GM19193 (cell line): ENCODE data around the gene PAPPA2.

Experiments used
- POLR2A ChIP-seq: IDR thresholded peaks from 4 replicates; pipeline ENCODE4 v1.6.1; 2011; ENCODE audit not compliant: insufficient read depth, insufficient read length; ENCODE audit errors: extremely low read depth

The PAPPA2 gene

GRCh38 chr1:176539018-176539417 is 76.0 kb downstream of the PAPPA2 start:
- TF ChIP-seq POLR2A = no peak

- no peak for TF ChIP-seq POLR2A
These were observed 77.5 kb downstream of the PAPPA2 start for GRCh38 chr1:176540428-176540827.

GRCh38 chr1:176541663-176542062 is 78.7 kb downstream of the PAPPA2 start:
- TF ChIP-seq POLR2A = no peak

- TF ChIP-seq POLR2A = no peak
These were observed 79.4 kb downstream of the PAPPA2 start for GRCh38 chr1:176542352-176542751.

GRCh38 chr1:176543360-176544129 is 80.6 kb downstream of the PAPPA2 start:
- no peak for TF ChIP-seq POLR2A

GRCh38 chr1:176545034-176545639 is 82.2 kb downstream of the PAPPA2 start:
- no peak for TF ChIP-seq POLR2A

GRCh38 chr1:176546825-176547224 is 83.8 kb downstream of the PAPPA2 start:
- no peak for TF ChIP-seq POLR2A

GRCh38 chr1:176551146-176551545 is 88.2 kb downstream of the PAPPA2 start:
- no peak for TF ChIP-seq POLR2A

- TF ChIP-seq POLR2A = no peak
These were observed 89.4 kb downstream of the PAPPA2 start for GRCh38 chr1:176552217-176552991.

- no peak for TF ChIP-seq POLR2A
These were observed 90.0 kb downstream of the PAPPA2 start for GRCh38 chr1:176552999-176553398.

GRCh38 chr1:176556288-176556687 is 93.3 kb downstream of the PAPPA2 start:
- TF ChIP-seq POLR2A = no peak

GRCh38 chr1:176557543-176558258 is 94.7 kb downstream of the PAPPA2 start:
- TF ChIP-seq POLR2A = no peak

GRCh38 chr1:176558561-176558960 is 95.6 kb downstream of the PAPPA2 start:
- no peak for TF ChIP-seq POLR2A

GRCh38 chr1:176559474-176559873 is 96.5 kb downstream of the PAPPA2 start:
- TF ChIP-seq POLR2A = no peak

GRCh38 chr1:176559878-176560277 is 96.9 kb downstream of the PAPPA2 start:
- TF ChIP-seq POLR2A = no peak
